Thyroid gland (tissue), 4 donors: Measurements from ENCODE around the gene TRIM49. TPM values are rescaled to one million over a fixed set of nuclear protein-coding genes. Genes with fewer than 3 reads are reported as not detected.
"Not testable (repeated sequence)": the region's sequence is repeated elsewhere in the genome, so short reads cannot be mapped to it uniquely, and the experiment has no call there.

Experiments
- DNase-seq, 2 donors: peaks; one replicate each; pipeline ENCODE4 v3.0.0-alpha.2; 2019
- H3K27ac ChIP-seq, 3 donors: fragments of 200-600 bp; sonication (generic); 1 replicate in 2 of 3; 2 replicates in 1 of 3; pipeline ENCODE4 v1.5.1; 2016 to 2019; ENCODE audit warnings: mild to moderate bottlenecking in 1 of 3, moderate library complexity in 1 of 3
- H3K27me3 ChIP-seq: fragments of 200-600 bp; sonication (generic); one replicate; pipeline ENCODE4 v1.5.1; 2019
- H3K36me3 ChIP-seq, 2 donors: fragments of 200-600 bp; sonication (generic); one replicate each; pipeline ENCODE4 v1.5.1; 2016 to 2019
- H3K4me1 ChIP-seq, 2 donors: fragments of 200-600 bp; sonication (generic); one replicate each; pipeline ENCODE4 v1.5.1; 2017 to 2019
- H3K4me3 ChIP-seq, 3 donors: fragments of 200-600 bp; sonication (generic); replicated peaks in 1 of 3; 1 replicate in 2 of 3; 2 replicates in 1 of 3; pipeline ENCODE4 v1.5.1; 2016; ENCODE audit warnings: mild to moderate bottlenecking in 1 of 3
- H3K9me3 ChIP-seq: fragments of 200-600 bp; sonication (generic); one replicate; pipeline ENCODE4 v1.5.1; 2017
- WGBS, 2 donors: methylation state at CpG; one replicate each; pipeline ENCODE4 v1.1.5; 2017; 5-methylcytosine and 5-hydroxymethylcytosine counted together
- intact Hi-C: fragments of 100-400 bp; cut with DNase I; formaldehyde crosslinking; loops from one replicate; pipeline ENCODE4 v1.15.1; 2023
- small RNA-seq: library from RNA; depleted of rRNA; stranded (forward); fragments of <200 nt; gene quantifications from one replicate; pipeline ENCODE3, GENCODE V24; 2016
- total RNA-seq, 4 donors: library from RNA; depleted of rRNA; stranded (reverse); fragments of >200 nt; gene quantifications; one replicate each; pipeline ENCODE4 v1.2.3, GENCODE V29; 2016

Gene TRIM49
- not detected for total RNA-seq

- 92 to 93% methylated on average over 1 to 2 of the region's 2 CpGs for WGBS, 2 donors
- H3K4me3 ChIP-seq, H3K36me3 ChIP-seq, DNase-seq, H3K9me3 ChIP-seq, intact Hi-C loops, H3K4me1 ChIP-seq, H3K27ac ChIP-seq, H3K27me3 ChIP-seq: not testable (repeated sequence)
Observed at GRCh38 chr11:89808475-89808874, at the start of gene TRIM49. Gene TRIM49, minus strand, starts transcription at chr11:89808575. Its CDS starts 4,106 bp downstream, at chr11:89804469.

- intact Hi-C loops, H3K9me3 ChIP-seq, H3K27ac ChIP-seq, H3K4me1 ChIP-seq, DNase-seq, H3K36me3 ChIP-seq, H3K27me3 ChIP-seq, H3K4me3 ChIP-seq: not testable (repeated sequence)
- WGBS, 2 donors: 46 to 54% methylated on average over 2 of the region's 2 CpGs
Observed at GRCh38 chr11:89826694-89827093, 18.3 kb upstream of the TRIM49 start.

- H3K9me3 ChIP-seq, H3K4me1 ChIP-seq, H3K27ac ChIP-seq, DNase-seq, H3K4me3 ChIP-seq, intact Hi-C loops, H3K36me3 ChIP-seq, H3K27me3 ChIP-seq: not testable (repeated sequence)
- no CpG with 5 or more reads among the region's 3 CpGs for WGBS, 2 donors
Observed at GRCh38 chr11:89820008-89820407, 11.6 kb upstream of the TRIM49 start.

- H3K9me3 ChIP-seq, H3K27me3 ChIP-seq, H3K36me3 ChIP-seq, H3K4me1 ChIP-seq, H3K27ac ChIP-seq, H3K4me3 ChIP-seq, intact Hi-C loops, DNase-seq: not testable (repeated sequence)
- 82 to 84% methylated on average over 5 of the region's 5 CpGs for WGBS, 2 donors
Observed at GRCh38 chr11:89813535-89813934, 5.2 kb upstream of the TRIM49 start.

- 60% methylated on average over 1 of the region's 39 CpGs; no CpG with 5 or more reads in 1 of the 2 donors for WGBS, 2 donors
- peak; percentile 8 to 23 for DNase-seq
- H3K4me1 ChIP-seq, H3K27me3 ChIP-seq, intact Hi-C loops, H3K4me3 ChIP-seq, H3K9me3 ChIP-seq, H3K27ac ChIP-seq, H3K36me3 ChIP-seq: not testable (repeated sequence)
Observed at GRCh38 chr11:89787506-89788063, 20.8 kb downstream of the TRIM49 start.

- WGBS, 2 donors: 23 to 33% methylated on average over 11 of the region's 27 CpGs
Observed at GRCh38 chr11:89785726-89786125, 22.6 kb downstream of the TRIM49 start.

GRCh38 chr11:89750822-89751221 lies 57.6 kb downstream of the TRIM49 start:
- H3K4me1 ChIP-seq, H3K9me3 ChIP-seq, H3K27ac ChIP-seq, DNase-seq, H3K4me3 ChIP-seq, intact Hi-C loops, H3K36me3 ChIP-seq, H3K27me3 ChIP-seq: not testable (repeated sequence)

More at GRCh38 chr11:89785726-89786125, 22.6 kb downstream of the TRIM49 start:
- DNase-seq, H3K4me1 ChIP-seq, H3K27me3 ChIP-seq, H3K4me3 ChIP-seq, intact Hi-C loops, H3K36me3 ChIP-seq, H3K9me3 ChIP-seq, H3K27ac ChIP-seq: not testable (repeated sequence)

Small RNAs within 50 kb of the gene (small RNA-seq; reads per million reads assigned to genes)
- gene AP003122.3: not detected

Other genes starting within 250 kb of the TRIM49 start
- gene TRIM77, start 98.3 kb downstream of the TRIM49 start, total RNA-seq: not detected
- not detected for gene TRIM64B, start 69.9 kb upstream of the TRIM49 start, total RNA-seq
- gene TRIM49D1, start 113.7 kb upstream of the TRIM49 start, total RNA-seq: not detected
- gene TRIM49D2, start 115.5 kb upstream of the TRIM49 start, total RNA-seq: not detected
- not detected for gene TRIM64, start 157.5 kb upstream of the TRIM49 start, total RNA-seq
- not detected for gene TRIM49C, start 222.5 kb upstream of the TRIM49 start, total RNA-seq